HEK293 (cell line): ENCODE results near the gene PBXIP1.
A peak's percentile ranks its signal among the peaks of the same experiment; 100 is the strongest.

ENCODE experiments used
- CTCF ChIA-PET: fragments of 350-600 bp; formaldehyde crosslinking; extraction: SDS; loops from one replicate; lab custom pipeline; 2021; ENCODE audit warnings: antibody characterized with exemption; lab: Yijun Ruan, JAX
- POLR2A ChIA-PET: fragments of 300-600 bp; formaldehyde crosslinking; extraction: SDS; loops from one replicate; lab custom pipeline; 2020; ENCODE audit warnings: antibody characterized with exemption, inconsistent platforms; lab: Yijun Ruan, JAX
- H3K27ac ChIP-seq: fragments of 200-500 bp; sonication (Bioruptor generic); 2 replicates; pipeline ENCODE4 v1.5.1; 2014; ENCODE audit warnings: low read depth, low read length, control low read depth, inconsistent platforms; ENCODE audit errors: extremely low read depth
- H3K36me3 ChIP-seq, 2 experiments: fragments of 200-500 bp in 1 of 2; sonication (Bioruptor generic) in 1 of 2; 1 replicate in 1 of 2; 2 replicates in 1 of 2; pipeline ENCODE4 v1.5.1; 2014 to 2017; ENCODE audit warnings: inconsistent platforms in 2 of 2, low read length in 2 of 2; ENCODE audit not compliant: control insufficient read depth in 2 of 2, insufficient read depth in 1 of 2
- H3K4me1 ChIP-seq: fragments of 200-500 bp; sonication (Bioruptor generic); 2 replicates; pipeline ENCODE4 v1.5.1; 2014; ENCODE audit warnings: mild to moderate bottlenecking, low read length, inconsistent platforms; ENCODE audit not compliant: control insufficient read depth, insufficient read depth
- H3K4me3 ChIP-seq: 2 replicates; pipeline ENCODE4 v1.5.1; 2011; ENCODE audit warnings: low read depth, mild to moderate bottlenecking, control low read depth, low read length, moderate library complexity
- H3K9me3 ChIP-seq: fragments of 200-500 bp; sonication (Bioruptor generic); 2 replicates; pipeline ENCODE4 v1.5.1; 2014; ENCODE audit warnings: low read depth, low read length, inconsistent platforms; ENCODE audit not compliant: control insufficient read depth, insufficient read depth
- HOXC10 ChIP-seq: sonication (generic); formaldehyde crosslinking; IDR thresholded peaks from 2 replicates; pipeline ENCODE4 v1.8.1; 2023; ENCODE audit warnings: mild to moderate bottlenecking, missing genetic modification reagents
- IKZF3 ChIP-seq: fragments of 450-650 bp; IDR thresholded peaks from 2 replicates; pipeline ENCODE4 v1.5.0; 2018; ENCODE audit warnings: missing biosample characterization, mild to moderate bottlenecking, missing genetic modification characterization, moderate library complexity
- KLF17 ChIP-seq: fragments of 450-650 bp; formaldehyde crosslinking; IDR thresholded peaks from 2 replicates; pipeline ENCODE4 v1.5.1; 2016; ENCODE audit warnings: missing biosample characterization, missing genetic modification characterization
- SP3 ChIP-seq: fragments of 450-650 bp; formaldehyde crosslinking; IDR thresholded peaks from 2 replicates; pipeline ENCODE4 v1.5.1; 2016; ENCODE audit warnings: missing biosample characterization, missing genetic modification characterization
- ZBTB21 ChIP-seq: fragments of 450-650 bp; formaldehyde crosslinking; IDR thresholded peaks from 2 replicates; pipeline ENCODE4 v1.5.1; 2017; ENCODE audit warnings: missing biosample characterization, missing genetic modification characterization
- ZBTB44 ChIP-seq: fragments of 450-650 bp; IDR thresholded peaks from 2 replicates; pipeline ENCODE4 v1.5.1; 2018; ENCODE audit warnings: missing biosample characterization, mild to moderate bottlenecking, missing genetic modification characterization
- ZFP3 ChIP-seq: fragments of 450-650 bp; formaldehyde crosslinking; IDR thresholded peaks from 2 replicates; pipeline ENCODE4 v1.5.1; 2016; ENCODE audit warnings: low read depth, missing biosample characterization, missing genetic modification characterization
- ZIC2 ChIP-seq: fragments of 450-650 bp; formaldehyde crosslinking; IDR thresholded peaks from 2 replicates; pipeline ENCODE4 v1.5.1; 2016; ENCODE audit warnings: missing biosample characterization, missing genetic modification characterization
- ZNF121 ChIP-seq: fragments of 450-650 bp; formaldehyde crosslinking; IDR thresholded peaks from 2 replicates; pipeline ENCODE4 v1.5.1; 2016; ENCODE audit warnings: missing biosample characterization, missing genetic modification characterization
- ZNF223 ChIP-seq: fragments of 450-650 bp; formaldehyde crosslinking; IDR thresholded peaks from 2 replicates; pipeline ENCODE4 v1.5.1; 2016; ENCODE audit warnings: missing biosample characterization, missing genetic modification characterization
- ZNF280D ChIP-seq: fragments of 450-650 bp; formaldehyde crosslinking; IDR thresholded peaks from 2 replicates; pipeline ENCODE4 v1.5.1; 2016; ENCODE audit warnings: missing biosample characterization, missing genetic modification characterization
- ZNF341 ChIP-seq: fragments of 450-650 bp; formaldehyde crosslinking; IDR thresholded peaks from 2 replicates; pipeline ENCODE4; 2016; ENCODE audit warnings: low read depth, missing biosample characterization, missing genetic modification characterization
- ZNF416 ChIP-seq: fragments of 450-650 bp; formaldehyde crosslinking; IDR thresholded peaks from 2 replicates; pipeline ENCODE4 v1.5.1; 2016; ENCODE audit warnings: missing biosample characterization, missing genetic modification characterization
- ZNF48 ChIP-seq: fragments of 450-650 bp; formaldehyde crosslinking; IDR thresholded peaks from 2 replicates; pipeline ENCODE4 v1.5.1; 2016; ENCODE audit warnings: missing biosample characterization, missing genetic modification characterization
- ZNF610 ChIP-seq: fragments of 450-650 bp; formaldehyde crosslinking; IDR thresholded peaks from 2 replicates; pipeline ENCODE4 v1.5.1; 2016; ENCODE audit warnings: missing biosample characterization, missing genetic modification characterization, borderline replicate concordance
- ZNF629 ChIP-seq: fragments of 450-650 bp; formaldehyde crosslinking; IDR thresholded peaks from 2 replicates; pipeline ENCODE4 v1.5.1; 2017; ENCODE audit warnings: missing biosample characterization, missing genetic modification characterization
- ZNF76 ChIP-seq: fragments of 450-650 bp; formaldehyde crosslinking; IDR thresholded peaks from 2 replicates; pipeline ENCODE4; 2016; ENCODE audit warnings: low read depth, missing biosample characterization, missing genetic modification characterization, borderline replicate concordance
- ZNF843 ChIP-seq: fragments of 450-650 bp; formaldehyde crosslinking; IDR thresholded peaks from 2 replicates; pipeline ENCODE4 v1.5.1; 2016; ENCODE audit warnings: missing biosample characterization, missing genetic modification characterization
- TF ChIP-seq, protein P1 (sequence below): fragments of 450-650 bp; formaldehyde crosslinking; optimal IDR thresholded peaks from 2 replicates; pipeline ENCODE3; 2016; ENCODE audit warnings: missing biosample characterization, mild to moderate bottlenecking, missing genetic modification characterization

The PBXIP1 gene

DNA sequence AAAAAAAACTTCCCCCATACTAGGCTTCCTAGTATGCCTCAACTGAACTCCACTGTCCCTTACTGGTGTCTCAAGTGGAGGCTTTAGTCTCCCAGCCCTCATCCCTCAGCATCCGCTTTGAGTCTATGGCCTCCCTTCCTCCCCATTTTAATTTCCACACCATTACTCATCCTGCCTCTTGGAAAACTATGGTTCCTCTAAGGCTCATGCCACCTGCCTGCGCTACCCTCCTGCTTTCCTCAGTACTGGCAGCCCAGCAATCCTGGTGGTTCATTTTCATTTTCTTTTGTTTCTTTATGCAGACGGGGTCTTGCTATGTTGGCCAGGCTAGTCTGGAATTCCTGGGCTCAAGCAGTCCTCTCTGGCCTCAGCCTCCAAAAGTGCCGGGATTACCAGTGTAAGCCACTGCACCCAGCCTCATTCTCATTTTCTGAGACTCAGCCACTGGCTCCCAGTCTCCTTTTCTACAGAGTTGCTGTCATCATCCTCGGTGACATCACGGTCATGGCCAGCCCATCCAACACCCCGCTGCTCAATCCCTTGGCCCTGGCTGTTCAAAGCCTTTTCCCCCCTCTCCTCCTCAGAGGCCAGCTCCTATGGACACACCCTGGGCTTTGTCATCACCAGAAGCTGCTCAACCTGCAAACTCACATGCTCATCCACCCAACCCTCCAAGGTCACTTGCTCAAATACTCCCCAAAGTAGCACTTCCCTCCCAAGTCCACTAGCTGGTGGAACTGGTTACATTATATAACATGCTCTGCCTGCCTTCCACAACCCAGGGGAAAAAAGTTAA lies 17.1 kb downstream of the PBXIP1 start:
- TF ChIP-seq ZFP3: no peak
- TF ChIP-seq ZIC2 (tag by site-specific recombination): 0 out of 2 replicates have a peak, but pooled peaks have one; percentile 12
- TF ChIP-seq ZBTB44 (tag by site-specific recombination): no peak
- TF ChIP-seq ZNF341 (tag by site-specific recombination): peak; percentile 43; the same call in 1 of the 2 replicates
- peak; percentile 96 for TF ChIP-seq ZNF121 (tag by site-specific recombination)
- 0 out of 2 replicates have a peak, but pooled peaks have one; percentile 29 for TF ChIP-seq ZNF629
- TF ChIP-seq ZNF223 (tag by site-specific recombination): peak; percentile 92
- peak; percentile 23; the same call in 1 of the 2 replicates for TF ChIP-seq ZBTB21
- TF ChIP-seq ZNF76 (tag by site-specific recombination): no peak
- peak; percentile 59; the same call in 1 of the 2 replicates for TF ChIP-seq KLF17 (tag by site-specific recombination)
- TF ChIP-seq SP3 (tag by site-specific recombination): no peak
- POLR2A ChIA-PET: interaction anchor here (0.8 kb wide), 1 partner anchor 35 kb away, joined by 3 read pairs; no protein-coding TSS in a partner anchor
- no peak overlapping the region for H3K27ac ChIP-seq

DNA sequence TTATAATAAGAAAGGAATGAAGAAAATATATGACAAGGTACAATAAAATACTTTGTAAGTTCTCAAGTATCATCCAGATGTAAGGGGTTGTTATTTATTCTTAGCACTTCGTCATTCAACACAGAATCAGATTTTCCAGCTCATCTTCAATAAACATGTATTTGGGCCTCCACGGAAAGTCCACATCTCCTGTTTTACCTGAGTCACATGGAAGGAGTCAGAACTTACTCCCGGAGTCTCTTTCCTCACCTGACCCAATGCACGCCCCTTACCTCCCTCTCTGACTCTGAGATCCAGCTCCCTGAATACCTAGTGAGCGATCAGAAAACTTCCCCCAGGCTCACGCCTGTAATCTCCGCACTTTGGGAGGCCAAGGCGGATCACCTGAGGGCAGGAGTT lies 17.9 kb downstream of the PBXIP1 start:
- peak overlapping the region; percentile 88; the same call in 1 of the 2 replicates for H3K27ac ChIP-seq
- H3K36me3 ChIP-seq: no peaks in the 10 kb centered on the region
- ChIA-PET POLR2A (interaction anchor here (0.8 kb wide), 1 partner anchor 35 kb away, joined by 3 read pairs; no protein-coding TSS in a partner anchor), CTCF (interaction anchor here (0.5 to 1.5 kb wide), 7 partner anchors 43 to 438 kb away, joined by 3 to 5 read pairs (median 3); no protein-coding TSS in a partner anchor)
- no peaks in the 10 kb centered on the region for H3K9me3 ChIP-seq
- no peak overlapping the region for H3K4me3 ChIP-seq
- TF ChIP-seq HOXC10 (CRISPR knock-in tag): no peak
- no peak for TF ChIP-seq IKZF3 (tag by site-specific recombination)
- no peak for TF ChIP-seq ZNF416
- no peak for TF ChIP-seq ZNF610 (tag by site-specific recombination)
- TF ChIP-seq ZIC2 (tag by site-specific recombination): no peak
- no peaks in the 10 kb centered on the region for H3K4me1 ChIP-seq

More for the DNA sequence above, 17.1 kb downstream of the PBXIP1 start:
- CTCF ChIA-PET: interaction anchor here (0.6 to 1.5 kb wide), 5 partner anchors 43 to 379 kb away, joined by 3 to 5 read pairs (median 3); no protein-coding TSS in a partner anchor
- H3K4me3 ChIP-seq: no peak overlapping the region
- H3K4me1 ChIP-seq: no peaks in the 10 kb centered on the region
- no peaks in the 10 kb centered on the region for H3K36me3 ChIP-seq
- H3K9me3 ChIP-seq: no peaks in the 10 kb centered on the region

GRCh38 chr1:154937085-154937987 lies 18.6 kb downstream of the PBXIP1 start:
- Histone ChIP-seq H3K4me1 (no peaks in the 10 kb centered on the region), H3K9me3 (no peaks in the 10 kb centered on the region)
- no peak for TF ChIP-seq ZNF48 (tag by site-specific recombination)
- TF ChIP-seq SP3 (tag by site-specific recombination): peak; percentile 89; the same call in 1 of the 2 replicates
- no peak for TF ChIP-seq ZNF280D (tag by site-specific recombination)
- TF ChIP-seq, protein P1, sequence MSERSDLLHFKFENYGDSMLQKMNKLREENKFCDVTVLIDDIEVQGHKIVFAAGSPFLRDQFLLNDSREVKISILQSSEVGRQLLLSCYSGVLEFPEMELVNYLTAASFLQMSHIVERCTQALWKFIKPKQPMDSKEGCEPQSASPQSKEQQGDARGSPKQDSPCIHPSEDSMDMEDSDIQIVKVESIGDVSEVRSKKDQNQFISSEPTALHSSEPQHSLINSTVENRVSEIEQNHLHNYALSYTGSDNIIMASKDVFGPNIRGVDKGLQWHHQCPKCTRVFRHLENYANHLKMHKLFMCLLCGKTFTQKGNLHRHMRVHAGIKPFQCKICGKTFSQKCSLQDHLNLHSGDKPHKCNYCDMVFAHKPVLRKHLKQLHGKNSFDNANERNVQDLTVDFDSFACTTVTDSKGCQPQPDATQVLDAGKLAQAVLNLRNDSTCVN: peak; percentile 51
- TF ChIP-seq ZNF843 (tag by site-specific recombination): no peak
- no peak for TF ChIP-seq ZNF121 (tag by site-specific recombination)

More at GRCh38 chr1:154937085-154937987, 18.6 kb downstream of the PBXIP1 start:
- Histone ChIP-seq H3K27ac (peak overlapping the region; percentile 88), H3K36me3 (peaks cover 0 to 1% of the 10 kb centered on the region in 2 experiments; a peak in 1 of 3 replicates), H3K4me3 (peak overlapping the region; percentile 61)
- POLR2A ChIA-PET: interaction anchor here (0.8 to 1.7 kb wide), 10 partner anchors 8 to 383 kb away, joined by 3 to 5 read pairs (median 4); partner anchors contain the start of genes FLAD1, KCNN3, PBXIP1 and PYGO2
- CTCF ChIA-PET: interaction anchor here (0.5 to 1.5 kb wide), 11 partner anchors 19 to 437 kb away, joined by 3 to 5 read pairs (median 3); partner anchors contain the start of gene PBXIP1
